Muscle of leg (tissue), 11 donors: ENCODE data around the gene SMG7. TPM values are rescaled to one million over a fixed set of nuclear protein-coding genes. Genes with fewer than 3 reads are reported as not detected.
A peak's percentile ranks its signal among the peaks of the same experiment; 100 is the strongest.

Experiments
- DNase-seq: peaks from one replicate; pipeline ENCODE4 v3.0.0; 2013
- H3K27ac ChIP-seq: one replicate; pipeline ENCODE4 v1.5.1; 2013; ENCODE audit warnings: mild to moderate bottlenecking, low read length, control low read depth
- H3K27me3 ChIP-seq: one replicate; pipeline ENCODE4 v1.6.1; 2013; ENCODE audit warnings: low read length; ENCODE audit not compliant: control insufficient read depth, insufficient read depth
- H3K36me3 ChIP-seq: one replicate; pipeline ENCODE4 v1.6.1; 2013; ENCODE audit warnings: low read length; ENCODE audit not compliant: control insufficient read depth, insufficient read depth
- H3K4me1 ChIP-seq: one replicate; pipeline ENCODE4 v1.6.1; 2013; ENCODE audit warnings: low read length; ENCODE audit not compliant: control insufficient read depth, insufficient read depth
- H3K4me3 ChIP-seq: one replicate; pipeline ENCODE4 v1.5.1; 2013; ENCODE audit warnings: low read length, control low read depth
- H3K9me3 ChIP-seq: replicated peaks from 2 replicates; pipeline ENCODE4 v1.6.1; 2013; ENCODE audit warnings: low read depth, low read length; ENCODE audit not compliant: control insufficient read depth
- WGBS: methylation state at CpG from one replicate; pipeline ENCODE4 v1.1.5; 2013; ENCODE audit warnings: missing lambda C conversion rate; ENCODE audit not compliant: insufficient coverage; 5-methylcytosine and 5-hydroxymethylcytosine counted together
- polyA plus RNA-seq, 8 donors: library from polyadenylated mRNA; unstranded; fragments of 120-200 nt; gene quantifications; one replicate each; pipeline versions ENCODE4 v1.2.1 to v1.2.3, GENCODE V29; 2013; ENCODE audit warnings: inconsistent platforms in 1 of 8, low replicate concordance in 1 of 8; ENCODE audit not compliant: insufficient read length in 8 of 8, insufficient read depth in 1 of 8
- total RNA-seq: library from RNA; stranded (reverse); fragments of 120-200 nt; gene quantifications from one replicate; pipeline ENCODE4 v1.2.4, GENCODE V29; 2013

Gene SMG7
- total and polyA plus RNA-seq, 9 donors: 14.7 to 37.6 (median 31.3) TPM

DNA sequence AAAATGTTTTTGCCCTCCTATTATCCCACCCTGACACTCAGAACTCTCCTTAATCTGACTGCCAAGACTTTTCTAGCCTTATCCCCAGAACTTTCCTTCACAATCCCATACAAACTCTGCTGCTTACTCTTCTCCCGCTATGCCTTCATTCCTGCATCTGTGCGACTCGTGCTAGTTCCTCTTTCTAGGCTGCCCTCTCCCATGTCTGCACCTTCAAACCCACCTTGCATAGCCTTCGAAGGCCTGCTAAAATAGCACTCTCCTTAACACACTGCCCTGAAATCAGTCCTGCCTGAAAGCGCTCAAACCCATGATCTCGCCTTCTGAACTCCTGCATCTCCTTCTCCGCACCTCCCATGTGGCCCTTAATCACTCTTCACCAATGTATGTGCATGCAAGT, 120.4 kb downstream of the SMG7 start:
- no peak for DNase-seq
- no peak overlapping the region for H3K4me3 ChIP-seq
- H3K4me1 ChIP-seq: peaks cover under 1% of the 10 kb centered on the region
- no peaks in the 10 kb centered on the region for H3K36me3 ChIP-seq
- H3K27me3 ChIP-seq: no peaks in the 10 kb centered on the region
- H3K27ac ChIP-seq: no peak overlapping the region
- WGBS: 77% methylated on average over 7 of the region's 7 CpGs
- no peaks in the 10 kb centered on the region for H3K9me3 ChIP-seq

DNA sequence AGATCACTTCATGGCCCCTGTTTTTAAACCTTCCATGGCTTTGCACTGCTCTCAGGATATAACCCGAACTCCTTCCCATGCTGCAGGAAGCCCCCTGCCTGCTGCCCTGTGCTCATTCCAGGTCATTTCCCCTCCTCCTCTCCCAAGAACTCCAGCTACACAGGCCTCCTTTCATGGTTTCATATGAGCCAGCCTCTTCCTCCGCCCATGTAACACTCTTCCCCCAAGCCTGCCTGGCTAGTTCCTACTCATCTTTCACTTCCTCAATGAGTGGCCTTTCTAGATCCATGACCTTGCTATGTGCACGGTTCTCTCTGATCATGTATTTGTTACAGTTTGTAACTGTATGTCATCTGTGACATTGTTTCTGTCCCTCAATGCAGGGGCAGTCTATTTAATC, 121.1 kb downstream of the SMG7 start:
- Histone ChIP-seq H3K9me3 (no peaks in the 10 kb centered on the region), H3K27me3 (no peaks in the 10 kb centered on the region), H3K4me3 (no peak overlapping the region), H3K4me1 (peaks cover 2% of the 10 kb centered on the region), H3K36me3 (no peaks in the 10 kb centered on the region), H3K27ac (no peak overlapping the region)
- 43% methylated on average over 2 of the region's 3 CpGs for whole genome bisulfite sequencing
- peak; percentile 61 for DNase-seq

DNA sequence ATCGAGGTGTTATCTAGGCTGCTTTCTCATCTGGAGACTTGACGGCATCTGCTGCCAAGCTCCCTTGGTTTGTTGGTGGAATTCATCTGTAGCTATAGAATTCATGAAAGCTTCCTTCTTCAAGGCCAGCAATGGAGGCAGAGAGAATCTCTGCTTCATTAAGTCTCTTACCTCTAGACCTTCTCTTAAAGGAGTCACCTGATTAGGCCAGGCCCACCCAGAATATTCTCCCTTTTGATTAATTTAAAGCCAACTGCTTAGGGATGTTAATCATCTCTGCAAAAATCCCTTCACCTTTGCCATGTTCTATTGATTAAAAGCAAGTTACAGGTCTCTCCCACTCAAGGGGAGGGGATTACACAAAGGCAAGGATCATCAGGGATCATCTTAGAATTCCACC, 123.2 kb downstream of the SMG7 start:
- Histone ChIP-seq H3K4me3 (no peak overlapping the region), H3K36me3 (no peaks in the 10 kb centered on the region), H3K4me1 (peaks cover 2% of the 10 kb centered on the region), H3K27me3 (no peaks in the 10 kb centered on the region), H3K9me3 (no peaks in the 10 kb centered on the region), H3K27ac (no peak overlapping the region)
- DNase-seq: no peak
- WGBS: no CpG with 5 or more reads among the region's 2 CpGs

DNA sequence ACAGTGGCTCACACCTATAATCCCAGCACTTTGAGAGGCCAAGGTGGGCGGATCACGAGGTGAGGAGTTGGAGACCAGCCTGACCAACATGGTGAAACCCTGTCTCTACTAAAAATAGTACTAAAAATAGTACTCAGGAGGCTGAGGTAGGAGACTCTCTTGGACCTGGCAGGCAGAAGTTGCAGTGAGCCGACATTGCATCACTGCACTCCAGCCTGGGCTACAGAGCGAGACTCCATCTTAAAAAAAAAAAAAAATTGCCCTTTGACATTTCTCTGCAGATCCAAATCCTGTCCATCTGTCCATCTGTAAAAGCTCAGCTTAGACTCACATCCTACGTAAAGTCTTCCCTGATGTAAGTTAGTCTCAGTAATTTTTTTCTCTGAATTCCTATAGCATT, 124.2 kb downstream of the SMG7 start:
- Histone ChIP-seq H3K27me3 (no peaks in the 10 kb centered on the region), H3K27ac (no peak overlapping the region), H3K36me3 (no peaks in the 10 kb centered on the region), H3K4me3 (no peak overlapping the region), H3K4me1 (peaks cover 2% of the 10 kb centered on the region), H3K9me3 (no peaks in the 10 kb centered on the region)
- no peak for DNase-seq
- 82% methylated on average over 2 of the region's 5 CpGs for WGBS

DNA sequence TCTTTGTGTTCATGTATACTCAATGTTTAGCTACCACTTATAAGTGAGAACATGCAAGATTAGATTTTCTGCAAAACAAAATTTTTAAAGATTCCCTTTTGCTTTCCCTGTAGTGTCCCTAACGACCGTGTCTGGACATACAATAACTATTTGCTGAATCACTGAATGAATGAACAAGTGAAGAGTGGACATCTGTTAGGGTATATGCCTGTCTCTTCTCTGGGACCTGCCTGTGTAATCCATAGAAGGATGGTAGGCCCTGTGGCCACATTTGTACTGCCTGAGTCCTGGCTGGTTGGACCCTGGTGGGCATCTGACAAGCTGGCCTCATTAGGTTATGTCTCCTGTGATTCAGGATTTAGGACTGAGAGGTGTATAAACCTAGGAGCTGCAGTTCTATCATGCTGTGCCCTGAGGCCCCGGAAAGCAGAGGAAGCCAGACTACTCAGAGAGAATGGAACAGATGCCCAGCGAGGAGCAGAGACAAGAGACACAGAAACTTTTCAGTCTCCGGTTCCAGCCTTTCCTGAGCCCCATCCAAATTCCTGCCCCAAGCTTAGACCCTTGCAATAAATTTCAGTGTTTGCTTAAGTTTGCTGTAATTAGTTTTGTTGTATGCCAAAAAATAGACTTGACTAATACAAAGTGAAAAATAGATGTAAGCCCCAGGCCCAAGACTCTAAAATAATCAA, 125.5 kb downstream of the SMG7 start:
- H3K36me3 ChIP-seq: no peaks in the 10 kb centered on the region
- 35% methylated on average over 2 of the region's 5 CpGs for WGBS
- H3K9me3 ChIP-seq: no peaks in the 10 kb centered on the region
- H3K27me3 ChIP-seq: no peaks in the 10 kb centered on the region
- H3K4me1 ChIP-seq: peaks cover 2% of the 10 kb centered on the region
- no peak overlapping the region for H3K4me3 ChIP-seq
- no peak for DNase-seq
- no peak overlapping the region for H3K27ac ChIP-seq

DNA sequence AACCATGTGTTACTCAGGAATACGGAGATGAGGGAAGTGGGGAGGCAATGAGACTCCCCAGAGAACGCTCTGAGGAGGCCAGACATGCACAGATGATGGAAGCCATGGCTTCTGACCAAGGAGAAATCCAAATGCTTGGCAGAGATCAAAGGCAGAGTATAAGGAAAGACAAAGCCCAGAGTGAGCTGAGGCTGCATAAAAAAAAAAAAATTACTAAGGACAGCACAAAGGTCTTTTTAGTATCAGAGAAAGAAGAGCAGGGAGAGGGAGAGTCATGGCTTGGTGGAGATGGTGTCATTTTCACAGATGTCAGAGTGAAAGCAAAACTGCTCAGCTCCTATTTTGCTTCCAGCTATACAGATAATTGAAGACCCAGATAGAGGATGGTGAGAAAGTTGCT, 126.1 kb downstream of the SMG7 start:
- no peak overlapping the region for H3K27ac ChIP-seq
- no peaks in the 10 kb centered on the region for H3K36me3 ChIP-seq
- H3K27me3 ChIP-seq: no peaks in the 10 kb centered on the region
- H3K9me3 ChIP-seq: no peaks in the 10 kb centered on the region
- no peak for DNase-seq
- peaks cover 2% of the 10 kb centered on the region for H3K4me1 ChIP-seq
- H3K4me3 ChIP-seq: no peak overlapping the region
- 25% methylated on average over 2 of the region's 2 CpGs for WGBS

DNA sequence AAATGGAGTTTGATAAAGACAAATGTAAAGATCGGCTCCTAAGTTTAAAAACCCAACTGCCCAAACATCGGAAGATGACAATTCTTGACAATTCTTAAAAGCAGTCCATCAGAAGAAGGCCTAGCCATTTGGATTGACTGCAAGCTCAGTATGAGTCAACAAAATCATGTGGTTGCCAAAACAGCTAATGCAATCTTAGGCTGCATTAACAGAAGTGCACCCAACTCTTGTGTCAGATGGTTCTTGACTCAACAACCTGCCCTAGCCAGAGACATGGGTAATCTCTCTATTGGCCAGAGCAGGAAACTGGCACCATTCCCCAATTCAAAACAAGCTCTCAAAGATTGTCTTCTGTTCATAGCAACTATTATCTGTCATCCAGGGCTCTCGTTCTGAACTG, 127.8 kb downstream of the SMG7 start:
- Histone ChIP-seq H3K4me3 (no peak overlapping the region), H3K36me3 (no peaks in the 10 kb centered on the region), H3K9me3 (no peaks in the 10 kb centered on the region), H3K4me1 (peaks cover 6% of the 10 kb centered on the region), H3K27ac (no peak overlapping the region), H3K27me3 (no peaks in the 10 kb centered on the region)
- WGBS: 94% methylated on average over 3 of the region's 3 CpGs
- DNase-seq: no peak

DNA sequence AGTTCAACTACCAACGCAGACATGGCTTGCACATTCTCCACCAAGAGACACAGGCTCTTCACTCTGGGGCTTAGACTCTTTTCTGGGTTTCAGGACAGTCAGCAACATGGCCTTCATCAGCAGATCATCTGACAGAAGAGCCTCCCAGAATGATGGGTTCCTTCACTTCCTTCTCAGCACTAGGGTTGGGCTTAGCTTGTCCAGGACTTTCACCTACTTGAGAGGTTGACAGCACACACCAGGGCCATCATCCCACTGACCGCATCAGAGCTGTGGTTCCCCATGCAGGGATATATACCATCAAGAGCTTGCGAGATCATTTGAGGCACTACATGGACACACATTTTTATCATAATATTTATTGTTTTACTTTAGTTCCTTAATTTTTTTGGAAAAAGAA, 128.3 kb downstream of the SMG7 start:
- Histone ChIP-seq H3K9me3 (no peaks in the 10 kb centered on the region), H3K4me1 (peaks cover 6% of the 10 kb centered on the region), H3K36me3 (no peaks in the 10 kb centered on the region), H3K27ac (no peak overlapping the region), H3K4me3 (no peak overlapping the region), H3K27me3 (no peaks in the 10 kb centered on the region)
- DNase-seq: no peak
- 71% methylated on average over 1 of the region's 3 CpGs for WGBS

DNA sequence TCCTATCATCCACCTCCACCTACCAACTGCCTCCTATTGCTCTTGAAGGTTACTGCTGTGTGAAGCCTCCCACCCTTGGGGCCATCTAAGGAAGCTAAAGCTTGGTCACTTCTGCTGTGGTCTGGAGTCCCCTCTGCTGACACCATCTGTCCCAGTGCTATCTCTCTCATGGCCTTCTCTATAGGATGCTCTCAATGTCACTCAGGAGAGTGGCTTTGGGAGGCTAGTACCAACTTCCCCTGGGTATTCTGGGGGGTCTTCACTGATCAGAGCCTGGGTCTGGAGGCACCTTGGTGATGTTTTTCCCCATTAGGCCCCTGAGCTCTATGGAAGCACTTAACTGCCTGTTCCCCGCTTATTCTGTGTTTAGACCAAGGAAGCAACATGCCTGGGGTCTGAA, 130.2 kb downstream of the SMG7 start:
- peaks cover 6% of the 10 kb centered on the region for H3K4me1 ChIP-seq
- no peaks in the 10 kb centered on the region for H3K36me3 ChIP-seq
- DNase-seq: no peak
- no peak overlapping the region for H3K27ac ChIP-seq
- H3K4me3 ChIP-seq: no peak overlapping the region
- WGBS: 100% methylated on average over 1 of the region's 1 CpG
- no peaks in the 10 kb centered on the region for H3K27me3 ChIP-seq
- no peaks in the 10 kb centered on the region for H3K9me3 ChIP-seq
